GM21423 (cell line): Measurements from ENCODE around the gene ZNF627.
"Not testable (repeated sequence)": the region's sequence is repeated elsewhere in the genome, so short reads cannot be mapped to it uniquely, and the experiment has no call there.

Experiments
- ATAC-seq: cut with Tn5 transposase; IDR thresholded peaks from one replicate; pipeline ENCODE4 v1.9.1; 2021; ENCODE audit warnings: mild to moderate bottlenecking, moderate library complexity; ENCODE audit not compliant: unreplicated experiment

Gene ZNF627

GRCh38 chr19:11620553-11620952 lies 23.3 kb downstream of the ZNF627 start:
- ATAC-seq = no peak

GRCh38 chr19:11622401-11622800 lies 25.1 kb downstream of the ZNF627 start:
- ATAC-seq = not testable (repeated sequence)

GRCh38 chr19:11624069-11624463 lies 26.8 kb downstream of the ZNF627 start:
- no peak for ATAC-seq

GRCh38 chr19:11626252-11626651 lies 29.0 kb downstream of the ZNF627 start:
- no peak for ATAC-seq

- no peak for ATAC-seq
These were observed 35.9 kb downstream of the ZNF627 start for GRCh38 chr19:11633223-11633622.

GRCh38 chr19:11634018-11634662 lies 36.9 kb downstream of the ZNF627 start:
- not testable (repeated sequence) for ATAC-seq

GRCh38 chr19:11639245-11639601 lies 41.9 kb downstream of the ZNF627 start:
- peak; percentile 8 for ATAC-seq

- peak; percentile 92 for ATAC-seq
These were observed 42.6 kb downstream of the ZNF627 start for GRCh38 chr19:11639602-11640471.

- no peak for ATAC-seq
These were observed 44.0 kb downstream of the ZNF627 start for GRCh38 chr19:11641244-11641643.

GRCh38 chr19:11642902-11643301 lies 45.6 kb downstream of the ZNF627 start:
- ATAC-seq = no peak

- no peak for ATAC-seq
These were observed 52.7 kb downstream of the ZNF627 start for GRCh38 chr19:11649941-11650340.

- no peak for ATAC-seq
These were observed 53.8 kb downstream of the ZNF627 start for GRCh38 chr19:11651062-11651461.

- ATAC-seq = no peak
These were observed 54.8 kb downstream of the ZNF627 start for GRCh38 chr19:11652056-11652455.

- ATAC-seq = no peak
These were observed 55.2 kb downstream of the ZNF627 start for GRCh38 chr19:11652492-11652891.

GRCh38 chr19:11656535-11656934 lies 59.3 kb downstream of the ZNF627 start:
- no peak for ATAC-seq

- ATAC-seq = no peak
These were observed 60.0 kb downstream of the ZNF627 start for GRCh38 chr19:11657307-11657706.

- no peak for ATAC-seq
These were observed 61.7 kb downstream of the ZNF627 start for GRCh38 chr19:11658970-11659369.

GRCh38 chr19:11659612-11660011 lies 62.3 kb downstream of the ZNF627 start:
- no peak for ATAC-seq

GRCh38 chr19:11662278-11662677 lies 65.0 kb downstream of the ZNF627 start:
- no peak for ATAC-seq

- ATAC-seq = no peak
These were observed 65.9 kb downstream of the ZNF627 start for GRCh38 chr19:11663181-11663591.
